H1 (cell line): Measurements from ENCODE around the gene LINC01488. TPM values are rescaled to one million over a fixed set of nuclear protein-coding genes. Genes with fewer than 3 reads are reported as not detected.

Experiments
- CTCF ChIA-PET: fragments of 300-600 bp; sonication (Branson Sonifier 250); formaldehyde crosslinking; loops from one replicate; lab custom pipeline; 2021; ENCODE audit not compliant: partially characterized antibody; lab: Charles Lee
- POLR2A ChIA-PET: fragments of 300-600 bp; sonication (Branson Sonifier 250); formaldehyde crosslinking; loops from one replicate; lab custom pipeline; 2021; ENCODE audit warnings: inconsistent platforms; ENCODE audit not compliant: partially characterized antibody; lab: Charles Lee
- DNase-seq, 2 experiments: peaks; one replicate each; pipeline versions ENCODE4 v3.0.0 to v3.0.0-alpha.2; 2010 to 2022; ENCODE audit warnings: low spot score in 2 of 2, low read depth in 1 of 2, mixed read lengths in 1 of 2
- FAIRE-seq: peaks from 2 replicates; lab custom pipeline; 2011; peaks lifted over from hg19 to GRCh38; lab: Jason Lieb, UNC
- H2AFZ ChIP-seq: 2 replicates; pipeline ENCODE4 v1.8.1; 2012; ENCODE audit warnings: low read length, inconsistent platforms
- H2AK5ac ChIP-seq: 2 replicates; pipeline ENCODE4 v1.6.1; 2013; ENCODE audit warnings: low read depth, low read length
- H2BK120ac ChIP-seq: replicated peaks from 2 replicates; pipeline ENCODE3; 2013; ENCODE audit warnings: low read depth, low read length, inconsistent platforms
- H2BK12ac ChIP-seq: 2 replicates; pipeline ENCODE4 v1.6.1; 2013; ENCODE audit warnings: low read depth, low read length
- H2BK15ac ChIP-seq: 2 replicates; pipeline ENCODE4 v1.6.1; 2013; ENCODE audit warnings: low read length
- H2BK20ac ChIP-seq: 2 replicates; pipeline ENCODE4 v1.6.1; 2013; ENCODE audit warnings: low read length
- H2BK5ac ChIP-seq: 2 replicates; pipeline ENCODE4 v1.6.1; 2013; ENCODE audit warnings: low read depth, low read length
- H3K14ac ChIP-seq: 2 replicates; pipeline ENCODE4 v1.6.1; 2013; ENCODE audit warnings: inconsistent platforms; ENCODE audit not compliant: insufficient read length
- H3K18ac ChIP-seq: 2 replicates; pipeline ENCODE4 v1.6.1; 2013; ENCODE audit warnings: low read length; ENCODE audit errors: extremely low read depth
- H3K23ac ChIP-seq: 2 replicates; pipeline ENCODE4 v1.6.1; 2013; ENCODE audit warnings: inconsistent platforms; ENCODE audit not compliant: insufficient read length
- H3K23me2 ChIP-seq: 2 replicates; pipeline ENCODE4 v1.6.1; 2013; ENCODE audit warnings: low read depth, low read length
- H3K27ac ChIP-seq: 2 replicates; pipeline ENCODE4 v1.6.1; 2011; ENCODE audit warnings: low read depth, low read length, inconsistent platforms
- H3K27me3 ChIP-seq, 4 experiments: replicated peaks in 1 of 4; 1 replicate in 1 of 4; 2 replicates in 3 of 4; pipeline versions ENCODE4 v1.6.1 to v1.8.1; 2011 to 2013; ENCODE audit warnings: low read length in 3 of 4, mild to moderate bottlenecking in 3 of 4, inconsistent platforms in 2 of 4, mixed read lengths in 2 of 4, moderate library complexity in 1 of 4; ENCODE audit not compliant: control insufficient read depth in 3 of 4, insufficient read depth in 3 of 4; ENCODE audit errors: extremely low read depth in 1 of 4
- H3K36me3 ChIP-seq, 4 experiments: 2 replicates each; pipeline versions ENCODE4 v1.6.1 to v1.8.1; 2011 to 2013; ENCODE audit warnings: mild to moderate bottlenecking in 4 of 4, low read length in 3 of 4, moderate library complexity in 2 of 4, control low read depth in 1 of 4, inconsistent platforms in 1 of 4; ENCODE audit not compliant: insufficient read depth in 4 of 4, control insufficient read depth in 2 of 4
- H3K4ac ChIP-seq: replicated peaks from 2 replicates; pipeline ENCODE3; 2013; ENCODE audit warnings: low read length, low read depth, mixed read lengths, inconsistent platforms; ENCODE audit not compliant: insufficient read length
- H3K4me1 ChIP-seq, 4 experiments: replicated peaks in 1 of 4; 1 replicate in 1 of 4; 2 replicates in 3 of 4; pipeline versions ENCODE4 v1.6.1 to v1.8.1; 2011 to 2013; ENCODE audit warnings: low read length in 3 of 4, inconsistent platforms in 2 of 4, mixed read lengths in 1 of 4; ENCODE audit not compliant: insufficient read depth in 4 of 4, control insufficient read depth in 3 of 4
- H3K4me2 ChIP-seq, 2 experiments: 2 replicates each; pipeline versions ENCODE4 v1.6.1 to v1.8.1; 2011 to 2013; ENCODE audit warnings: low read depth in 2 of 2, low read length in 2 of 2, control low read depth in 1 of 2, inconsistent platforms in 1 of 2, mild to moderate bottlenecking in 1 of 2; ENCODE audit not compliant: insufficient read depth in 1 of 2
- H3K4me3 ChIP-seq, 4 experiments: fragments of 200-600, 300-600 bp in 1 of 4; sonication (generic), shearing (Covaris generic), sonication (Bioruptor Twin) in 1 of 4; 2 replicates each; pipeline versions ENCODE4 v1.5.1 to v1.8.1; 2011 to 2016; ENCODE audit warnings: low read length in 4 of 4, low read depth in 3 of 4, control low read depth in 2 of 4, inconsistent platforms in 2 of 4, mild to moderate bottlenecking in 2 of 4, mixed read lengths in 1 of 4, moderate library complexity in 1 of 4; ENCODE audit not compliant: insufficient read depth in 2 of 4; ENCODE audit errors: extremely low read depth in 1 of 4
- H3K56ac ChIP-seq: replicated peaks from 2 replicates; pipeline ENCODE3; 2013; ENCODE audit warnings: low read depth, mild to moderate bottlenecking, mixed read lengths, low read length, inconsistent platforms; ENCODE audit not compliant: insufficient read length
- H3K79me1 ChIP-seq: 2 replicates; pipeline ENCODE4 v1.6.1; 2013; ENCODE audit warnings: low read depth, low read length, control low read depth
- H3K79me2 ChIP-seq, 2 experiments: 2 replicates each; pipeline versions ENCODE4 v1.6.1 to v1.8.1; 2012 to 2013; ENCODE audit warnings: low read length in 2 of 2, mild to moderate bottlenecking in 2 of 2, inconsistent platforms in 1 of 2; ENCODE audit not compliant: insufficient read depth in 2 of 2, control insufficient read depth in 1 of 2
- H3K9ac ChIP-seq, 4 experiments: replicated peaks in 1 of 4; 1 replicate in 1 of 4; 2 replicates in 3 of 4; pipeline versions ENCODE4 v1.6.1 to v1.8.1; 2011 to 2013; ENCODE audit warnings: low read depth in 3 of 4, low read length in 3 of 4, control low read depth in 2 of 4, mild to moderate bottlenecking in 2 of 4, moderate library complexity in 2 of 4, inconsistent platforms in 1 of 4; ENCODE audit errors: extremely low read depth in 1 of 4
- H3K9me3 ChIP-seq, 2 experiments: 2 replicates each; pipeline versions ENCODE4 v1.6.1 to v1.8.1; 2012 to 2013; ENCODE audit warnings: mild to moderate bottlenecking in 2 of 2, moderate library complexity in 2 of 2, control low read depth in 1 of 2, inconsistent platforms in 1 of 2, low read depth in 1 of 2, low read length in 1 of 2, mixed read lengths in 1 of 2; ENCODE audit not compliant: insufficient read depth in 2 of 2
- H4K20me1 ChIP-seq, 2 experiments: replicated peaks in 1 of 2; 2 replicates each; pipeline versions ENCODE3 to v1.8.1; 2011 to 2013; ENCODE audit warnings: inconsistent platforms in 2 of 2, low read length in 2 of 2, mild to moderate bottlenecking in 1 of 2; ENCODE audit not compliant: insufficient read depth in 2 of 2, control insufficient read depth in 1 of 2
- H4K5ac ChIP-seq: 2 replicates; pipeline ENCODE4 v1.6.1; 2013; ENCODE audit warnings: low read length, low read depth, mixed read lengths, inconsistent platforms; ENCODE audit not compliant: insufficient read length
- H4K8ac ChIP-seq: 2 replicates; pipeline ENCODE4 v1.8.0; 2013; ENCODE audit warnings: mild to moderate bottlenecking, moderate library complexity, low read length, inconsistent platforms; ENCODE audit not compliant: insufficient read depth; ENCODE audit errors: extremely low read depth
- H4K91ac ChIP-seq: replicated peaks from 2 replicates; pipeline ENCODE3; 2013; ENCODE audit warnings: low read length, mixed read lengths, inconsistent platforms; ENCODE audit not compliant: insufficient read length
- CEBPB ChIP-seq: IDR thresholded peaks from 2 replicates; pipeline ENCODE4 v1.6.1; 2012; ENCODE audit warnings: low read depth, low read length
- CHD2 ChIP-seq: IDR thresholded peaks from 2 replicates; pipeline ENCODE4 v1.6.1; 2012; ENCODE audit warnings: low read length, improper control_type of control experiment
- WGBS, 2 experiments: shearing (Covaris generic) in 1 of 2; methylation state at CpG; one replicate each; pipeline versions ENCODE4 v1.1.6 to v1.1.7; 2013 to 2015; ENCODE audit warnings: low lambda C conversion rate in 2 of 2, mixed read lengths in 2 of 2, inconsistent platforms in 1 of 2, low coverage in 1 of 2, missing lambda C conversion rate in 1 of 2; ENCODE audit not compliant: insufficient replicate concordance in 2 of 2, insufficient coverage in 1 of 2, insufficient read length in 1 of 2; ENCODE audit errors: extremely low coverage in 1 of 2, missing lambda C conversion rate in 1 of 2; 5-methylcytosine and 5-hydroxymethylcytosine counted together
- polyA plus RNA-seq, 7 experiments: library from polyadenylated mRNA; depleted of rRNA in 3 of 7; stranded (reverse) in 5 of 7; unstranded in 2 of 7; fragments of >200 nt in 5 of 7; fragments of 200-250 nt in 2 of 7; gene quantifications; 1 replicate in 5 of 7; 2 replicates in 1 of 7; 4 replicates in 1 of 7; pipeline versions ENCODE4 v1.2.1 to v1.2.3, GENCODE V29; 2011 to 2013; ENCODE audit warnings: missing spikeins in 2 of 7, mixed read lengths in 2 of 7
- total RNA-seq: library from RNA; stranded (reverse); fragmentation: NEBNext Ultra II Directional; extraction: Animal tissue kit (Norgen Biotek cat#: 25700); gene quantifications from 2 replicates; pipeline ENCODE4 v1.2.1, GENCODE V29; 2021

The LINC01488 gene
- total and polyA plus RNA-seq, 2 of the 8 experiments (the other 6 are each of a cell fraction or from before 2014, with no cell fraction given) = not detected

DNA sequence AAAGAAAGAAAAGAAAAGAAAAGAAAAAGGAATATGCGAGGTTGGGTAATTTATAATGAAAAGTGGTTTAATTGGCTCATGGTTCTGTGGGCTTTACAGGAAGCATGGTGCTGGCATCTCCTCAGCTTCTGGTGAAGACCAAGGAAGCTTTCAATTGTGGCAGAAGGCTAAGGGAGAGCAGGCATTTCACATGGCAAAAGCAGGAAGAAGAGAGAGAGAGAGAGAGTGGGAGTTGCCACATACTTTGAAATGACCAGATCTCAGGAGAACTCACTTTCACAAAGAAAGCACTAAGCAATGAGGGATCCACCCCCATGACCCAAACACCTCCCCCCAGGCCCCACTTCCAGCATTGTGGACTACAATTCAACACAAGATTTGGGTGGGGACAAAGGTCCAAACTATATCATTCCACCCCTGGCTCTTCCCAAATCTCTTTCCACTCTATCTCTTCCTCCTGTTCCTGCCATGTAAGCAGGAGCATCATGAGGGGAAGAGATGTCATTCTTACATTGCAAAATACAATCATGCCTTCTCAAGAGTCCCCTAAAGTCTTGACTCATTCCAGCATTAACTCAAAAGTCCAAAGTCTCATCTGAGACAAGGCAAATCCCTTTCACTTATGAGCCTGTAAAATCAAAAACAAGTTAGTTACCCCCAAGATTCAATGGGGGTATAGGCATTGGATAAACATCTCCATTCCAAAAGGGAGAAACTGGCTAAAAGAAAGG, 38.9 kb downstream of the LINC01488 start:
- no peak overlapping the region for H3K23ac ChIP-seq
- no peaks in the 10 kb centered on the region for H3K23me2 ChIP-seq
- H2BK5ac ChIP-seq = peak overlapping the region; percentile 92; the same call in 1 of the 2 replicates
- H2AFZ ChIP-seq = no peak overlapping the region
- peak overlapping the region; percentile 36 for H4K91ac ChIP-seq
- H2BK120ac ChIP-seq = peak overlapping the region; percentile 13
- no peak overlapping the region for H4K5ac ChIP-seq
- no peak overlapping the region for H3K4me3 ChIP-seq
- H4K8ac ChIP-seq = no peak overlapping the region
- H3K27me3 ChIP-seq = peaks cover 0 to 10% (median 3%) of the 10 kb centered on the region in 4 experiments; a peak in 3 of 7 replicates
- no peak overlapping the region for H3K4ac ChIP-seq
- H3K79me2 ChIP-seq = no peaks in the 10 kb centered on the region
- POLR2A ChIA-PET = interaction anchor here (0.8 to 2.1 kb wide), 2 partner anchors 13 to 136 kb away, joined by 3 to 11 read pairs; no protein-coding TSS in a partner anchor
- H3K56ac ChIP-seq = no peak overlapping the region
- H3K18ac ChIP-seq = peak overlapping the region; percentile 49
- H3K27ac ChIP-seq = no peak overlapping the region
- H3K79me1 ChIP-seq = no peaks in the 10 kb centered on the region
- peak overlapping the region; percentile 53; the same call in 1 of the 2 replicates for H2AK5ac ChIP-seq
- DNase-seq (no peak), FAIRE-seq (no peak)
- no peaks in the 10 kb centered on the region; a peak in 1 of 8 replicates for H3K36me3 ChIP-seq
- peak overlapping the region; percentile 82 for H2BK12ac ChIP-seq
- CTCF ChIA-PET = interaction anchor here (1.4 to 1.5 kb wide), 2 partner anchors 7 to 114 kb away, joined by 3 read pairs; no protein-coding TSS in a partner anchor
- H3K4me1 ChIP-seq = peaks cover 5 to 26% (median 10%) of the 10 kb centered on the region in 4 experiments
- no peak overlapping the region for H2BK15ac ChIP-seq
- H4K20me1 ChIP-seq = no peaks in the 10 kb centered on the region
- H3K4me2 ChIP-seq = peak overlapping the region in 1 of 2 experiments; percentile 50; a peak in 1 of 4 replicates
- 57 to 96% methylated on average over 1 of the region's 1 CpG for WGBS, 2 experiments
- H2BK20ac ChIP-seq = peak overlapping the region; percentile 100
- peaks cover 11 to 15% of the 10 kb centered on the region in 2 experiments; a peak in 3 of 4 replicates for H3K9me3 ChIP-seq
- no peak overlapping the region for H3K14ac ChIP-seq
- H3K9ac ChIP-seq = no peak overlapping the region
- TF ChIP-seq CEBPB (no peak), CHD2 (no peak)
- TF ChIP-seq, all 59 proteins: peak for 0
